Nephron (organoid): ENCODE data around the gene DENND6A.

Experiments
- H3K27ac Mint-ChIP-seq, 3 experiments: 2 replicates each; pipeline ENCODE4 v1.8.0; 2020; ENCODE audit warnings: mixed read lengths in 3 of 3, mild to moderate bottlenecking in 2 of 3, moderate library complexity in 1 of 3
- H3K27me3 Mint-ChIP-seq: 2 replicates; pipeline ENCODE4 v1.8.0; 2021; ENCODE audit warnings: low read depth, mild to moderate bottlenecking, moderate library complexity, mixed read lengths
- H3K36me3 Mint-ChIP-seq: 2 replicates; pipeline ENCODE4 v1.8.0; 2020; ENCODE audit warnings: low read depth, mixed read lengths
- H3K4me1 Mint-ChIP-seq: 2 replicates; pipeline ENCODE4 v1.8.0; 2020; ENCODE audit warnings: mixed read lengths
- H3K4me3 Mint-ChIP-seq, 3 experiments: 2 replicates each; pipeline ENCODE4 v1.8.0; 2020; ENCODE audit warnings: mild to moderate bottlenecking in 3 of 3, mixed read lengths in 3 of 3, moderate library complexity in 2 of 3
- H3K9me3 Mint-ChIP-seq: 2 replicates; pipeline ENCODE4 v1.8.0; 2020; ENCODE audit warnings: mixed read lengths
- CTCF ChIP-seq, 3 experiments: fragments of 200-600 bp; sonication (generic); IDR thresholded peaks; one replicate each; pipeline ENCODE4 v1.5.0; 2021; ENCODE audit warnings: antibody characterized with exemption in 3 of 3; ENCODE audit not compliant: unreplicated experiment in 3 of 3

Gene DENND6A

GRCh38 chr3:57681691-57682090 is 11.2 kb downstream of the DENND6A start:
- H3K27ac Mint-ChIP-seq = no peak overlapping the region
- H3K36me3 Mint-ChIP-seq = peaks cover 28% of the 10 kb centered on the region
- H3K27me3 Mint-ChIP-seq = no peaks in the 10 kb centered on the region
- H3K4me1 Mint-ChIP-seq = peaks cover 1% of the 10 kb centered on the region
- H3K4me3 Mint-ChIP-seq = no peak overlapping the region
- no peak for TF ChIP-seq CTCF (IDR thresholded peaks at IDR 0.05; ENCODE audit: unreplicated experiment in 3 of 3)
- no peaks in the 10 kb centered on the region for H3K9me3 Mint-ChIP-seq

- Mint-ChIP-seq H3K27ac (no peak overlapping the region), H3K4me1 (no peaks in the 10 kb centered on the region), H3K27me3 (no peaks in the 10 kb centered on the region), H3K4me3 (no peak overlapping the region), H3K9me3 (no peaks in the 10 kb centered on the region), H3K36me3 (peaks cover 35% of the 10 kb centered on the region)
- no peak for TF ChIP-seq CTCF (IDR thresholded peaks at IDR 0.05; ENCODE audit: unreplicated experiment in 3 of 3)
These were observed 12.8 kb downstream of the DENND6A start for GRCh38 chr3:57680046-57680445.

- H3K4me1 Mint-ChIP-seq = no peaks in the 10 kb centered on the region
- no peaks in the 10 kb centered on the region for H3K9me3 Mint-ChIP-seq
- H3K36me3 Mint-ChIP-seq = peaks cover 37% of the 10 kb centered on the region
- H3K27me3 Mint-ChIP-seq = no peaks in the 10 kb centered on the region
- H3K27ac Mint-ChIP-seq = peak overlapping the region in 1 of 3 experiments; percentile 48
- TF ChIP-seq CTCF (IDR thresholded peaks at IDR 0.05; ENCODE audit: unreplicated experiment in 3 of 3) = no peak
- no peak overlapping the region for H3K4me3 Mint-ChIP-seq
These were observed 17.3 kb downstream of the DENND6A start for GRCh38 chr3:57675530-57675929.

- TF ChIP-seq CTCF (IDR thresholded peaks at IDR 0.05; ENCODE audit: unreplicated experiment in 3 of 3) = no peak
- Mint-ChIP-seq H3K4me1 (no peaks in the 10 kb centered on the region), H3K4me3 (no peak overlapping the region), H3K9me3 (no peaks in the 10 kb centered on the region), H3K27ac (no peak overlapping the region), H3K27me3 (no peaks in the 10 kb centered on the region), H3K36me3 (peaks cover 37% of the 10 kb centered on the region)
These were observed 19.7 kb downstream of the DENND6A start for GRCh38 chr3:57673156-57673555.

- H3K27me3 Mint-ChIP-seq = no peaks in the 10 kb centered on the region
- H3K4me3 Mint-ChIP-seq = no peak overlapping the region
- no peaks in the 10 kb centered on the region for H3K4me1 Mint-ChIP-seq
- no peak for TF ChIP-seq CTCF (IDR thresholded peaks at IDR 0.05; ENCODE audit: unreplicated experiment in 3 of 3)
- no peaks in the 10 kb centered on the region for H3K9me3 Mint-ChIP-seq
- no peak overlapping the region for H3K27ac Mint-ChIP-seq
- peaks cover 34% of the 10 kb centered on the region for H3K36me3 Mint-ChIP-seq
These were observed 22.3 kb downstream of the DENND6A start for GRCh38 chr3:57670543-57670942.

GRCh38 chr3:57661404-57661803 is 31.5 kb downstream of the DENND6A start:
- H3K27me3 Mint-ChIP-seq = no peaks in the 10 kb centered on the region

More at GRCh38 chr3:57661404-57661803, 31.5 kb downstream of the DENND6A start:
- Mint-ChIP-seq H3K36me3 (peaks cover 34% of the 10 kb centered on the region), H3K4me3 (no peak overlapping the region), H3K9me3 (no peaks in the 10 kb centered on the region), H3K27ac (no peak overlapping the region), H3K4me1 (no peaks in the 10 kb centered on the region)
- TF ChIP-seq CTCF (IDR thresholded peaks at IDR 0.05; ENCODE audit: unreplicated experiment in 3 of 3) = no peak
